GM18519 (cell line): Measurements from ENCODE around the gene CYP2E1.
"Not testable (repeated sequence)": the region's sequence is repeated elsewhere in the genome, so short reads cannot be mapped to it uniquely, and the experiment has no call there.

Experiments
- ATAC-seq: cut with Tn5 transposase; IDR thresholded peaks from one replicate; pipeline ENCODE4 v1.9.1; 2021; ENCODE audit warnings: mild to moderate bottlenecking, moderate library complexity; ENCODE audit not compliant: unreplicated experiment, low FRiP score

Gene CYP2E1

GRCh38 chr10:133527771-133528271, 658 bp downstream of the CYP2E1 start:
- no peak for ATAC-seq

GRCh38 chr10:133528296-133528844, 1.2 kb downstream of the CYP2E1 start:
- no peak for ATAC-seq

- ATAC-seq, result no peak
These were observed 1.8 kb downstream of the CYP2E1 start for GRCh38 chr10:133528845-133529575.

GRCh38 chr10:133529576-133529946, 2.4 kb downstream of the CYP2E1 start:
- ATAC-seq, result no peak

- no peak for ATAC-seq
These were observed 3.3 kb downstream of the CYP2E1 start for GRCh38 chr10:133530506-133530905.

- no peak for ATAC-seq
These were observed 5.7 kb downstream of the CYP2E1 start for GRCh38 chr10:133532871-133533270.

- ATAC-seq, result no peak
These were observed 7.3 kb downstream of the CYP2E1 start for GRCh38 chr10:133534417-133534816.

GRCh38 chr10:133536198-133536597, 9.0 kb downstream of the CYP2E1 start:
- no peak for ATAC-seq

GRCh38 chr10:133537546-133538545, 10.7 kb downstream of the CYP2E1 start:
- ATAC-seq, result no peak

- ATAC-seq, result not testable (repeated sequence)
These were observed 14.3 kb downstream of the CYP2E1 start for GRCh38 chr10:133541441-133541975.

GRCh38 chr10:133544506-133544905, 17.3 kb downstream of the CYP2E1 start:
- ATAC-seq, result no peak

GRCh38 chr10:133554600-133554999, 27.4 kb downstream of the CYP2E1 start:
- no peak for ATAC-seq

- ATAC-seq, result no peak
These were observed 28.4 kb downstream of the CYP2E1 start for GRCh38 chr10:133555521-133555920.

GRCh38 chr10:133557381-133557780, 30.2 kb downstream of the CYP2E1 start:
- no peak for ATAC-seq

GRCh38 chr10:133559216-133559615, 32.1 kb downstream of the CYP2E1 start:
- ATAC-seq, result no peak

- ATAC-seq, result no peak
These were observed 37.7 kb downstream of the CYP2E1 start for GRCh38 chr10:133564816-133565215.

GRCh38 chr10:133565441-133566294, 38.5 kb downstream of the CYP2E1 start, which contains the start of gene SYCE1:
Gene SYCE1, minus strand, starts transcription at chr10:133565583. Its CDS starts 54 bp downstream, at chr10:133565529.
- no peak for ATAC-seq

GRCh38 chr10:133567119-133567518, 40.0 kb downstream of the CYP2E1 start:
- no peak for ATAC-seq

- no peak for ATAC-seq
These were observed 40.6 kb downstream of the CYP2E1 start for GRCh38 chr10:133567609-133568286.
